H1 (cell line): ENCODE data around the gene PLEKHM3. TPM values are rescaled to one million over a fixed set of nuclear protein-coding genes. Genes with fewer than 3 reads are reported as not detected.

Experiments
- HDAC6 ChIP-seq: IDR thresholded peaks from one replicate; pipeline ENCODE4 v1.7.1; 2012; ENCODE audit warnings: low read depth, mild to moderate bottlenecking, inconsistent platforms, low read length, moderate library complexity
- KDM1A ChIP-seq: fragments of 200-600, 300-600 bp; sonication (generic); IDR thresholded peaks from 2 replicates; pipeline ENCODE4 v1.7.1; 2016; ENCODE audit warnings: mild to moderate bottlenecking, low read length, borderline replicate concordance
- PHF8 ChIP-seq: fragments of 200-600 bp; sonication (generic); conservative IDR thresholded peaks from 2 replicates; pipeline ENCODE4 v1.7.1; 2012; ENCODE audit warnings: low read depth, mild to moderate bottlenecking, inconsistent platforms, low read length, moderate library complexity
- RNF2 ChIP-seq: fragments of 200-900, 300-1000 bp; sonication (generic); IDR thresholded peaks from 2 replicates; pipeline ENCODE4 v1.7.1; 2016; ENCODE audit warnings: borderline replicate concordance, low read depth, mild to moderate bottlenecking, antibody characterized with exemption, low read length; ENCODE audit not compliant: poor library complexity, severe bottlenecking; ENCODE audit errors: missing control alignments
- ZNF274 ChIP-seq: IDR thresholded peaks from 2 replicates; pipeline ENCODE4 v1.7.0; 2012; ENCODE audit warnings: low read length, borderline replicate concordance; ENCODE audit errors: extremely low read depth
- polyA plus RNA-seq, 7 experiments: library from polyadenylated mRNA; depleted of rRNA in 3 of 7; stranded (reverse) in 5 of 7; unstranded in 2 of 7; fragments of >200 nt in 5 of 7; fragments of 200-250 nt in 2 of 7; gene quantifications; 1 replicate in 5 of 7; 2 replicates in 1 of 7; 4 replicates in 1 of 7; pipeline versions ENCODE4 v1.2.1 to v1.2.3, GENCODE V29; 2011 to 2013; ENCODE audit warnings: missing spikeins in 2 of 7, mixed read lengths in 2 of 7
- total RNA-seq: library from RNA; stranded (reverse); fragmentation: NEBNext Ultra II Directional; extraction: Animal tissue kit (Norgen Biotek cat#: 25700); gene quantifications from 2 replicates; pipeline ENCODE4 v1.2.1, GENCODE V29; 2021
- TF ChIP-seq, protein P1 (sequence below): fragments of 300-600 bp; sonication (generic); IDR thresholded peaks from 2 replicates; pipeline ENCODE4 v1.7.1; 2012; ENCODE audit warnings: low read length, moderate library complexity, mild to moderate bottlenecking, inconsistent platforms; ENCODE audit not compliant: insufficient replicate concordance

Gene PLEKHM3
- total and polyA plus RNA-seq, 2 of the 8 experiments (the other 6 are each of a cell fraction or from before 2014, with no cell fraction given), result 2.3 to 5.8 TPM

DNA sequence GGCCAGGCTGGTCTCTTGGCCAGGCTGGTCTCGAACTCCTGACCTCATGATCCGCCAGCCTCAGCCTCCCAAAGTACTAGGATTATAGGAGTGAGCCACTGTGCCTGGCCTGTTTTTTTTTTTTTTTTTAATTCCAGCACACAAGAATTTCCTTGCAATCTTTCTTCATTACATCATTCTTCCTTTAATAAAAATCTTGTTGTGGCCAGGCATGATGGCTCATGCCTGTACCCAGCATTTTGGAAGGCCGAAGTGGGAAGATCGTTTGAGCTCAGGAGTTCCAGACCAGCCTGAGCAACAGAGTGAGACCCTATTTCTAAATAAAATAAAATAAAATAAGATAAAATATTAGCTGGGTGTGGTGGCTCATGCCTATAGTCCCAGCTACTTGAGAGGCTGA is 21.4 kb upstream of the PLEKHM3 start (continued):
- TF ChIP-seq KDM1A, result no peak
- no peak for TF ChIP-seq PHF8
- no peak for TF ChIP-seq HDAC6
- TF ChIP-seq, protein P1, sequence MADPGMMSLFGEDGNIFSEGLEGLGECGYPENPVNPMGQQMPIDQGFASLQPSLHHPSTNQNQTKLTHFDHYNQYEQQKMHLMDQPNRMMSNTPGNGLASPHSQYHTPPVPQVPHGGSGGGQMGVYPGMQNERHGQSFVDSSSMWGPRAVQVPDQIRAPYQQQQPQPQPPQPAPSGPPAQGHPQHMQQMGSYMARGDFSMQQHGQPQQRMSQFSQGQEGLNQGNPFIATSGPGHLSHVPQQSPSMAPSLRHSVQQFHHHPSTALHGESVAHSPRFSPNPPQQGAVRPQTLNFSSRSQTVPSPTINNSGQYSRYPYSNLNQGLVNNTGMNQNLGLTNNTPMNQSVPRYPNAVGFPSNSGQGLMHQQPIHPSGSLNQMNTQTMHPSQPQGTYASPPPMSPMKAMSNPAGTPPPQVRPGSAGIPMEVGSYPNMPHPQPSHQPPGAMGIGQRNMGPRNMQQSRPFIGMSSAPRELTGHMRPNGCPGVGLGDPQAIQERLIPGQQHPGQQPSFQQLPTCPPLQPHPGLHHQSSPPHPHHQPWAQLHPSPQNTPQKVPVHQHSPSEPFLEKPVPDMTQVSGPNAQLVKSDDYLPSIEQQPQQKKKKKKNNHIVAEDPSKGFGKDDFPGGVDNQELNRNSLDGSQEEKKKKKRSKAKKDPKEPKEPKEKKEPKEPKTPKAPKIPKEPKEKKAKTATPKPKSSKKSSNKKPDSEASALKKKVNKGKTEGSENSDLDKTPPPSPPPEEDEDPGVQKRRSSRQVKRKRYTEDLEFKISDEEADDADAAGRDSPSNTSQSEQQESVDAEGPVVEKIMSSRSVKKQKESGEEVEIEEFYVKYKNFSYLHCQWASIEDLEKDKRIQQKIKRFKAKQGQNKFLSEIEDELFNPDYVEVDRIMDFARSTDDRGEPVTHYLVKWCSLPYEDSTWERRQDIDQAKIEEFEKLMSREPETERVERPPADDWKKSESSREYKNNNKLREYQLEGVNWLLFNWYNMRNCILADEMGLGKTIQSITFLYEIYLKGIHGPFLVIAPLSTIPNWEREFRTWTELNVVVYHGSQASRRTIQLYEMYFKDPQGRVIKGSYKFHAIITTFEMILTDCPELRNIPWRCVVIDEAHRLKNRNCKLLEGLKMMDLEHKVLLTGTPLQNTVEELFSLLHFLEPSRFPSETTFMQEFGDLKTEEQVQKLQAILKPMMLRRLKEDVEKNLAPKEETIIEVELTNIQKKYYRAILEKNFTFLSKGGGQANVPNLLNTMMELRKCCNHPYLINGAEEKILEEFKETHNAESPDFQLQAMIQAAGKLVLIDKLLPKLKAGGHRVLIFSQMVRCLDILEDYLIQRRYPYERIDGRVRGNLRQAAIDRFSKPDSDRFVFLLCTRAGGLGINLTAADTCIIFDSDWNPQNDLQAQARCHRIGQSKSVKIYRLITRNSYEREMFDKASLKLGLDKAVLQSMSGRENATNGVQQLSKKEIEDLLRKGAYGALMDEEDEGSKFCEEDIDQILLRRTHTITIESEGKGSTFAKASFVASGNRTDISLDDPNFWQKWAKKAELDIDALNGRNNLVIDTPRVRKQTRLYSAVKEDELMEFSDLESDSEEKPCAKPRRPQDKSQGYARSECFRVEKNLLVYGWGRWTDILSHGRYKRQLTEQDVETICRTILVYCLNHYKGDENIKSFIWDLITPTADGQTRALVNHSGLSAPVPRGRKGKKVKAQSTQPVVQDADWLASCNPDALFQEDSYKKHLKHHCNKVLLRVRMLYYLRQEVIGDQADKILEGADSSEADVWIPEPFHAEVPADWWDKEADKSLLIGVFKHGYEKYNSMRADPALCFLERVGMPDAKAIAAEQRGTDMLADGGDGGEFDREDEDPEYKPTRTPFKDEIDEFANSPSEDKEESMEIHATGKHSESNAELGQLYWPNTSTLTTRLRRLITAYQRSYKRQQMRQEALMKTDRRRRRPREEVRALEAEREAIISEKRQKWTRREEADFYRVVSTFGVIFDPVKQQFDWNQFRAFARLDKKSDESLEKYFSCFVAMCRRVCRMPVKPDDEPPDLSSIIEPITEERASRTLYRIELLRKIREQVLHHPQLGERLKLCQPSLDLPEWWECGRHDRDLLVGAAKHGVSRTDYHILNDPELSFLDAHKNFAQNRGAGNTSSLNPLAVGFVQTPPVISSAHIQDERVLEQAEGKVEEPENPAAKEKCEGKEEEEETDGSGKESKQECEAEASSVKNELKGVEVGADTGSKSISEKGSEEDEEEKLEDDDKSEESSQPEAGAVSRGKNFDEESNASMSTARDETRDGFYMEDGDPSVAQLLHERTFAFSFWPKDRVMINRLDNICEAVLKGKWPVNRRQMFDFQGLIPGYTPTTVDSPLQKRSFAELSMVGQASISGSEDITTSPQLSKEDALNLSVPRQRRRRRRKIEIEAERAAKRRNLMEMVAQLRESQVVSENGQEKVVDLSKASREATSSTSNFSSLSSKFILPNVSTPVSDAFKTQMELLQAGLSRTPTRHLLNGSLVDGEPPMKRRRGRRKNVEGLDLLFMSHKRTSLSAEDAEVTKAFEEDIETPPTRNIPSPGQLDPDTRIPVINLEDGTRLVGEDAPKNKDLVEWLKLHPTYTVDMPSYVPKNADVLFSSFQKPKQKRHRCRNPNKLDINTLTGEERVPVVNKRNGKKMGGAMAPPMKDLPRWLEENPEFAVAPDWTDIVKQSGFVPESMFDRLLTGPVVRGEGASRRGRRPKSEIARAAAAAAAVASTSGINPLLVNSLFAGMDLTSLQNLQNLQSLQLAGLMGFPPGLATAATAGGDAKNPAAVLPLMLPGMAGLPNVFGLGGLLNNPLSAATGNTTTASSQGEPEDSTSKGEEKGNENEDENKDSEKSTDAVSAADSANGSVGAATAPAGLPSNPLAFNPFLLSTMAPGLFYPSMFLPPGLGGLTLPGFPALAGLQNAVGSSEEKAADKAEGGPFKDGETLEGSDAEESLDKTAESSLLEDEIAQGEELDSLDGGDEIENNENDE, result no peak
- no peak for TF ChIP-seq ZNF274
- TF ChIP-seq RNF2, result no peak
